HCT116 (cell line): ENCODE data around the gene WDR37. TPM values are rescaled to one million over a fixed set of nuclear protein-coding genes. Genes with fewer than 3 reads are reported as not detected.
"Not testable (repeated sequence)": the region's sequence is repeated elsewhere in the genome, so short reads cannot be mapped to it uniquely, and the experiment has no call there.

Experiments used
- ATAC-seq: fragments of 200-7000 bp; cut with Tn5 transposase; 2 replicates; pipeline ENCODE4 v1.9.1; 2020; ENCODE audit warnings: mild to moderate bottlenecking, moderate library complexity
- BruUV-seq: library from RNA; stranded (reverse); fragments of 400-500 nt; replicated peaks from 2 replicates; lab custom pipeline; 2021; lab: Mats Ljungman, UMichigan
- CTCF ChIA-PET: fragments of 300-600 bp; sonication (Branson Sonifier 250); formaldehyde crosslinking; loops from one replicate; lab custom pipeline; 2021; ENCODE audit warnings: antibody characterized with exemption; lab: Charles Lee
- POLR2A ChIA-PET: fragments of 300-600, 350-600 bp; sonication (Branson Sonifier 250); formaldehyde crosslinking; loops from one replicate; lab custom pipeline; 2021; ENCODE audit warnings: antibody characterized with exemption; lab: Charles Lee
- RAD21 ChIA-PET, 2 experiments: fragments of 300-600 bp; sonication (Branson Sonifier 250); formaldehyde crosslinking; loops; one replicate each; lab custom pipeline; 2023; ENCODE audit warnings: low total read pairs in 2 of 2; ENCODE audit not compliant: uncharacterized antibody in 2 of 2, unreplicated experiment in 2 of 2, low non-redundant PET in 1 of 2; lab: Charles Lee
- DNase-seq: peaks from one replicate; pipeline ENCODE4 v3.0.0-alpha.2; 2010; ENCODE audit warnings: low read depth, low spot score
- H2AFZ ChIP-seq: fragments of 200-600 bp; shearing (Covaris generic), sonication (generic); 2 replicates; pipeline ENCODE4 v1.6.1; 2017; ENCODE audit warnings: low read depth, mixed run types, mixed read lengths, antibody characterized with exemption, low read length; ENCODE audit not compliant: poor library complexity, severe bottlenecking
- H3K27ac ChIP-seq: 2 replicates; pipeline ENCODE4 v1.5.1; 2012; ENCODE audit warnings: low read depth, low read length
- H3K27me3 ChIP-seq: fragments of 200-600 bp; sonication (generic); 2 replicates; pipeline ENCODE4 v1.6.1; 2016; ENCODE audit warnings: mixed run types, low read length, mixed read lengths; ENCODE audit not compliant: insufficient read depth
- H3K36me3 ChIP-seq, 2 experiments: fragments of 200-500 bp in 1 of 2; fragments of 200-600 bp in 1 of 2; sonication (Bioruptor generic) in 1 of 2; sonication (generic) in 1 of 2; 2 replicates each; pipeline versions ENCODE4 v1.5.1 to v1.6.1; 2014 to 2016; ENCODE audit warnings: low read length in 2 of 2, inconsistent platforms in 1 of 2, mixed read lengths in 1 of 2, mixed run types in 1 of 2; ENCODE audit not compliant: insufficient read depth in 2 of 2, control insufficient read depth in 1 of 2
- H3K4me1 ChIP-seq, 2 experiments: fragments of 200-600 bp in 1 of 2; sonication (generic) in 1 of 2; 2 replicates each; pipeline versions ENCODE4 v1.5.1 to v1.6.1; 2012 to 2017; ENCODE audit warnings: low read length in 2 of 2, inconsistent platforms in 1 of 2, mild to moderate bottlenecking in 1 of 2, mixed read lengths in 1 of 2, mixed run types in 1 of 2, moderate library complexity in 1 of 2; ENCODE audit not compliant: insufficient read depth in 2 of 2, control insufficient read depth in 1 of 2
- H3K4me2 ChIP-seq: fragments of 200-600 bp; sonication (generic); 2 replicates; pipeline ENCODE4 v1.6.1; 2017; ENCODE audit warnings: mixed run types, low read length, mixed read lengths
- H3K4me3 ChIP-seq, 2 experiments: fragments of 200-600 bp in 1 of 2; sonication (generic) in 1 of 2; replicated peaks in 1 of 2; 2 replicates each; pipeline ENCODE4 v1.5.1; 2011 to 2016; ENCODE audit warnings: low read length in 2 of 2, control low read depth in 1 of 2, low read depth in 1 of 2, mild to moderate bottlenecking in 1 of 2, mixed read lengths in 1 of 2, mixed run types in 1 of 2
- H3K79me2 ChIP-seq: fragments of 200-600 bp; sonication (generic); 2 replicates; pipeline ENCODE4 v1.6.1; 2017; ENCODE audit warnings: mild to moderate bottlenecking, mixed run types, low read length, moderate library complexity, mixed read lengths; ENCODE audit not compliant: insufficient read depth
- H3K9ac ChIP-seq: fragments of 200-600 bp; sonication (generic); 2 replicates; pipeline ENCODE4 v1.6.1; 2016; ENCODE audit warnings: low read length, mixed read lengths
- H3K9me2 ChIP-seq: fragments of 200-600 bp; sonication (generic), shearing (Covaris generic); 2 replicates; pipeline ENCODE4 v1.6.1; 2017; ENCODE audit warnings: mixed run types, mild to moderate bottlenecking, moderate library complexity; ENCODE audit not compliant: insufficient read depth
- H3K9me3 ChIP-seq, 2 experiments: fragments of 200-500 bp in 1 of 2; fragments of 200-600 bp in 1 of 2; sonication (Bioruptor generic) in 1 of 2; sonication (generic) in 1 of 2; 2 replicates each; pipeline ENCODE4 v1.6.1; 2014 to 2017; ENCODE audit warnings: low read length in 2 of 2, mixed read lengths in 2 of 2, inconsistent platforms in 1 of 2, low read depth in 1 of 2, mild to moderate bottlenecking in 1 of 2, mixed run types in 1 of 2, moderate library complexity in 1 of 2; ENCODE audit not compliant: control insufficient read depth in 1 of 2, insufficient read depth in 1 of 2
- H4K20me1 ChIP-seq: fragments of 200-600 bp; sonication (generic), shearing (Covaris generic); 2 replicates; pipeline ENCODE4 v1.6.1; 2017; ENCODE audit warnings: mixed run types, mild to moderate bottlenecking, moderate library complexity; ENCODE audit not compliant: insufficient read depth
- ATF3 ChIP-seq: IDR thresholded peaks from 2 replicates; pipeline ENCODE4 v1.6.1; 2012
- CTCF ChIP-seq, 3 experiments: fragments of 200-600 bp in 1 of 3; sonication (generic) in 1 of 3; IDR thresholded peaks in 2 of 3; conservative IDR thresholded peaks in 1 of 3; 2 replicates each; pipeline ENCODE4 v1.5.1; 2012 to 2017; ENCODE audit warnings: low read depth in 2 of 3, low read length in 2 of 3, antibody characterized with exemption in 1 of 3, borderline replicate concordance in 1 of 3, control low read depth in 1 of 3, mild to moderate bottlenecking in 1 of 3, mixed read lengths in 1 of 3, mixed run types in 1 of 3, moderate library complexity in 1 of 3; ENCODE audit not compliant: insufficient read depth in 1 of 3
- EGR1 ChIP-seq: IDR thresholded peaks from 2 replicates; pipeline ENCODE4 v1.6.1; 2012; ENCODE audit warnings: low read depth
- ELF1 ChIP-seq: IDR thresholded peaks from 2 replicates; pipeline ENCODE4 v1.6.1; 2012; ENCODE audit warnings: low read depth, borderline replicate concordance
- EZH2 ChIP-seq: fragments of 200-600 bp; sonication (generic); IDR thresholded peaks from 2 replicates; pipeline ENCODE4 v1.6.1; 2017; ENCODE audit warnings: antibody characterized with exemption, mixed run types
- FOSL1 ChIP-seq: IDR thresholded peaks from 2 replicates; pipeline ENCODE4 v1.6.1; 2012; ENCODE audit warnings: low read depth
- RAD21 ChIP-seq: IDR thresholded peaks from 2 replicates; pipeline ENCODE4 v1.6.1; 2012; ENCODE audit warnings: low read depth, mild to moderate bottlenecking
- REST ChIP-seq: IDR thresholded peaks from 2 replicates; pipeline ENCODE4 v1.6.1; 2012; ENCODE audit warnings: low read depth
- SIN3A ChIP-seq: IDR thresholded peaks from 2 replicates; pipeline ENCODE4 v1.6.1; 2012; ENCODE audit warnings: low read depth
- ZNF274 ChIP-seq: fragments of 200-500 bp; sonication (Bioruptor generic); IDR thresholded peaks from 2 replicates; pipeline ENCODE4 v1.6.1; 2014; ENCODE audit warnings: mild to moderate bottlenecking, low read depth, low read length, inconsistent platforms
- intact Hi-C: fragments of 100-400 bp; cut with micrococcal nuclease; formaldehyde crosslinking; loops from 2 replicates; pipeline ENCODE4 v1.10.0; 2022
- total RNA-seq: library from RNA; stranded (reverse); gene quantifications from one replicate; pipeline ENCODE4 v1.2.1, GENCODE V29; 2021; ENCODE audit not compliant: unreplicated experiment

The WDR37 gene
- total RNA-seq, 1 experiment from 2014 or later = 9.1 TPM

- H3K9me2 ChIP-seq, H3K9ac ChIP-seq, H3K4me1 ChIP-seq, H3K79me2 ChIP-seq, H3K4me3 ChIP-seq, H3K9me3 ChIP-seq, BruUV-seq, CTCF ChIA-PET, RAD21 ChIA-PET, H3K27ac ChIP-seq, DNase-seq, H4K20me1 ChIP-seq, H3K36me3 ChIP-seq, intact Hi-C loops, H3K4me2 ChIP-seq, POLR2A ChIA-PET, ATAC-seq, H2AFZ ChIP-seq, H3K27me3 ChIP-seq: not testable (repeated sequence)
Observed at GRCh38 chr10:1158536-1158935, 102.4 kb downstream of the WDR37 start.

GRCh38 chr10:1159131-1160061 is 103.2 kb downstream of the WDR37 start:
- Histone ChIP-seq H3K9me2 (no peaks in the 10 kb centered on the region), H3K4me3 (no peak overlapping the region), H3K9ac (no peak overlapping the region), H2AFZ (no peak overlapping the region), H3K27ac (no peak overlapping the region), H3K9me3 (no peaks in the 10 kb centered on the region), H3K79me2 (no peaks in the 10 kb centered on the region), H3K4me1 (no peaks in the 10 kb centered on the region), H4K20me1 (no peaks in the 10 kb centered on the region), H3K4me2 (no peak overlapping the region), H3K36me3 (no peaks in the 10 kb centered on the region), H3K27me3 (peaks cover 10% of the 10 kb centered on the region; the same call in 1 of the 2 replicates)
- no TSS peak for BruUV-seq
- ChIA-PET POLR2A (no interaction called here), RAD21 (no interaction called here), CTCF (no interaction called here)
- DNase-seq (no peak), ATAC-seq (no peak)
- intact Hi-C loops = no loop called here
- TF ChIP-seq FOSL1 (no peak), ELF1 (no peak), EZH2 (no peak), SIN3A (no peak), REST (no peak), RAD21 (no peak), ZNF274 (no peak), CTCF (IDR thresholded peaks at IDR 0.05 in 2 of 3, conservative IDR thresholded peaks at IDR 0.05 in 1 of 3; ENCODE audit: borderline replicate concordance in 1 of 3, insufficient read depth in 1 of 3, low read depth in 2 of 3, low read length in 2 of 3) (no peak), EGR1 (no peak), ATF3 (no peak)
